Measurements from ENCODE around the gene CHST11. TPM values are rescaled to one million over a fixed set of nuclear protein-coding genes. Genes with fewer than 3 reads are reported as not detected.

CHST11 gene
- total RNA-seq, 4 donors from 2014 or later: 5.7 to 15.7 (median 7.1) TPM

- no peak for TF ChIP-seq EP300 (IDR thresholded peaks at IDR 0.05)
- no peak for TF ChIP-seq CTCF (IDR thresholded peaks at IDR 0.05)
- no peak for TF ChIP-seq POLR2AphosphoS5 (IDR thresholded peaks at IDR 0.05)
- TF ChIP-seq POLR2A (IDR thresholded peaks at IDR 0.05; ENCODE audit: low read depth): no peak
- WGBS: 83% methylated on average over 4 of the region's 4 CpGs
- H3K4me3 ChIP-seq: no peak overlapping the region
- H3K27ac ChIP-seq (replicated peaks in 1 of 4): no peak overlapping the region
- no peaks in the 10 kb centered on the region for H3K27me3 ChIP-seq
- no peak for DNase-seq (ENCODE audit: extremely low spot score)
- intact Hi-C loops (cut with DNase I): no loop called here
- no peaks in the 10 kb centered on the region for H3K36me3 ChIP-seq
- no peaks in the 10 kb centered on the region for H3K9me3 ChIP-seq
- peaks cover 4 to 11% (median 6%) of the 10 kb centered on the region in 4 donors for H3K4me1 ChIP-seq
Observed at GRCh38 chr12:104520242-104520900, 63.6 kb downstream of the CHST11 start.

GRCh38 chr12:104521731-104522130 lies 65.0 kb downstream of the CHST11 start:
- intact Hi-C loops (cut with DNase I): no loop called here
- WGBS: 89% methylated on average over 5 of the region's 5 CpGs

GRCh38 chr12:104522985-104523722 lies 66.4 kb downstream of the CHST11 start:
- no peak overlapping the region for H3K4me3 ChIP-seq
- peaks cover 4 to 17% (median 10%) of the 10 kb centered on the region in 4 donors for H3K4me1 ChIP-seq
- WGBS: 64% methylated on average over 4 of the region's 4 CpGs
- DNase-seq (ENCODE audit: extremely low spot score): no peak
- TF ChIP-seq POLR2AphosphoS5 (IDR thresholded peaks at IDR 0.05) (no peak), CTCF (IDR thresholded peaks at IDR 0.05) (no peak), POLR2A (IDR thresholded peaks at IDR 0.05; ENCODE audit: low read depth) (no peak), EP300 (IDR thresholded peaks at IDR 0.05) (no peak)
- no peak overlapping the region for H3K27ac ChIP-seq (replicated peaks in 1 of 4)
- H3K9me3 ChIP-seq: no peaks in the 10 kb centered on the region
- no peaks in the 10 kb centered on the region for H3K36me3 ChIP-seq
- H3K27me3 ChIP-seq: no peaks in the 10 kb centered on the region
- intact Hi-C loops (cut with DNase I): no loop called here

More at GRCh38 chr12:104521731-104522130, 65.0 kb downstream of the CHST11 start:
- H3K4me1 ChIP-seq: peaks cover 4 to 17% (median 10%) of the 10 kb centered on the region in 4 donors
- no peak for DNase-seq (ENCODE audit: extremely low spot score)
- no peaks in the 10 kb centered on the region for H3K9me3 ChIP-seq
- H3K27me3 ChIP-seq: no peaks in the 10 kb centered on the region
- H3K36me3 ChIP-seq: no peaks in the 10 kb centered on the region
- no peak overlapping the region for H3K4me3 ChIP-seq
- no peak overlapping the region for H3K27ac ChIP-seq (replicated peaks in 1 of 4)
- TF ChIP-seq POLR2AphosphoS5 (IDR thresholded peaks at IDR 0.05) (no peak), EP300 (IDR thresholded peaks at IDR 0.05) (no peak), POLR2A (IDR thresholded peaks at IDR 0.05; ENCODE audit: low read depth) (no peak), CTCF (IDR thresholded peaks at IDR 0.05) (no peak)

GRCh38 chr12:104524034-104524832 lies 67.5 kb downstream of the CHST11 start:
- intact Hi-C loops (cut with DNase I): no loop called here
- H3K27me3 ChIP-seq: no peaks in the 10 kb centered on the region
- peaks cover 4 to 17% (median 10%) of the 10 kb centered on the region in 4 donors for H3K4me1 ChIP-seq
- WGBS: 74% methylated on average over 7 of the region's 7 CpGs
- H3K9me3 ChIP-seq: no peaks in the 10 kb centered on the region
- no peak overlapping the region for H3K4me3 ChIP-seq
- no peaks in the 10 kb centered on the region for H3K36me3 ChIP-seq
- no peak for DNase-seq (ENCODE audit: extremely low spot score)
- TF ChIP-seq CTCF (IDR thresholded peaks at IDR 0.05) (no peak), POLR2A (IDR thresholded peaks at IDR 0.05; ENCODE audit: low read depth) (no peak), POLR2AphosphoS5 (IDR thresholded peaks at IDR 0.05) (no peak), EP300 (IDR thresholded peaks at IDR 0.05) (no peak)
- H3K27ac ChIP-seq (replicated peaks in 1 of 4): no peak overlapping the region

Data from esophagus muscularis mucosa (tissue), 4 donors.